Peyer's patch (tissue), 4 donors: ENCODE data around the gene DEFB114.

ENCODE experiments used
- CTCF ChIP-seq, 6 experiments: fragments of 450-650 bp in 4 of 6; fragments of 200-600 bp in 2 of 6; sonication (generic) in 1 of 6; IDR thresholded peaks; one replicate each; pipeline ENCODE4 v1.5.1; 2017 to 2019; ENCODE audit warnings: antibody characterized with exemption in 6 of 6, mild to moderate bottlenecking in 3 of 6, moderate library complexity in 1 of 6
- POLR2A ChIP-seq, 2 donors: fragments of 450-650 bp; IDR thresholded peaks; one replicate each; pipeline ENCODE4 v1.5.1; 2017; ENCODE audit warnings: antibody characterized with exemption in 2 of 2, mild to moderate bottlenecking in 2 of 2, moderate library complexity in 2 of 2

GRCh38 chr6:49964064-49964463, at the start of gene DEFB114:
- TF ChIP-seq CTCF (IDR thresholded peaks at IDR 0.05), result no peak
- TF ChIP-seq POLR2A (IDR thresholded peaks at IDR 0.05), result no peak
